Progenitor cell of endocrine pancreas (in vitro differentiated cells): ENCODE results near the gene SPRED2. TPM values are rescaled to one million over a fixed set of nuclear protein-coding genes. Genes with fewer than 3 reads are reported as not detected.

Experiments
- DNase-seq: peaks from one replicate; pipeline ENCODE4 v3.0.0; 2021; ENCODE audit warnings: low spot score; ENCODE audit not compliant: unreplicated experiment
- H3K27ac Mint-ChIP-seq: 2 replicates; pipeline ENCODE4 v1.8.0; 2021; ENCODE audit warnings: mild to moderate bottlenecking, moderate library complexity, mixed read lengths
- H3K27me3 Mint-ChIP-seq: 2 replicates; pipeline ENCODE4 v1.8.0; 2021; ENCODE audit warnings: mixed read lengths
- H3K36me3 Mint-ChIP-seq: 2 replicates; pipeline ENCODE4 v1.8.0; 2022; ENCODE audit warnings: mixed read lengths; ENCODE audit not compliant: insufficient read depth
- H3K4me1 Mint-ChIP-seq: 2 replicates; pipeline ENCODE4 v1.8.0; 2021; ENCODE audit warnings: low read depth, mixed read lengths
- H3K4me3 Mint-ChIP-seq: 2 replicates; pipeline ENCODE4 v1.8.0; 2021; ENCODE audit warnings: low read depth, mild to moderate bottlenecking, moderate library complexity, mixed read lengths
- H3K9me3 Mint-ChIP-seq: 2 replicates; pipeline ENCODE4 v1.8.0; 2021; ENCODE audit warnings: low read depth, mixed read lengths
- CTCF ChIP-seq: fragments of 200-600 bp; sonication (generic); IDR thresholded peaks from one replicate; pipeline ENCODE4 v1.5.0; 2021; ENCODE audit warnings: antibody characterized with exemption, mild to moderate bottlenecking; ENCODE audit not compliant: unreplicated experiment
- total RNA-seq: library from RNA; stranded (reverse); gene quantifications from 2 replicates; pipeline ENCODE4 v1.2.1, GENCODE V29; 2021

The SPRED2 gene
- total RNA-seq, 1 donor from 2014 or later = 38.6 TPM

DNA sequence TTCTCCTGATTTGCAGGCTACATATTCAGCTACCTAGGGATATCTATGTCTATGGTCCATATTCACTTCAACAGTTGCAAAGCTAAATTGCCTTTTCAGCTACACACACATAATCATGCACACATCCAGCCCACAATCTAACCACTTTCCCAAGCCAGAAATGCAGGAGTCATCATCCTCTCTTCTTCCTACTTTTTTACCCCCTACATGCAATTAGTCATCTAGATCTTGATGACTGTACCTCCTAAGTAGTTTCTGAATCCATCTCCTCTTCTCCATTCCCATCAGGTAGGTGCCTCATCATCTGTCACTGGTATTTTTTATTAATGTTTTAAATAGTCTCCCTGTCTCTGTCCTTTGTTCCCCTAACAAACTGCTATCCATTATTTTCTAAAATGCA is 23.7 kb upstream of the SPRED2 start:
- no peak overlapping the region for H3K27ac Mint-ChIP-seq
- DNase-seq = no peak
- peaks cover under 1% of the 10 kb centered on the region for H3K27me3 Mint-ChIP-seq
- no peak overlapping the region for H3K4me3 Mint-ChIP-seq
- H3K4me1 Mint-ChIP-seq = peaks cover 2% of the 10 kb centered on the region
- no peaks in the 10 kb centered on the region for H3K36me3 Mint-ChIP-seq
- no peaks in the 10 kb centered on the region for H3K9me3 Mint-ChIP-seq
- no peak for TF ChIP-seq CTCF

DNA sequence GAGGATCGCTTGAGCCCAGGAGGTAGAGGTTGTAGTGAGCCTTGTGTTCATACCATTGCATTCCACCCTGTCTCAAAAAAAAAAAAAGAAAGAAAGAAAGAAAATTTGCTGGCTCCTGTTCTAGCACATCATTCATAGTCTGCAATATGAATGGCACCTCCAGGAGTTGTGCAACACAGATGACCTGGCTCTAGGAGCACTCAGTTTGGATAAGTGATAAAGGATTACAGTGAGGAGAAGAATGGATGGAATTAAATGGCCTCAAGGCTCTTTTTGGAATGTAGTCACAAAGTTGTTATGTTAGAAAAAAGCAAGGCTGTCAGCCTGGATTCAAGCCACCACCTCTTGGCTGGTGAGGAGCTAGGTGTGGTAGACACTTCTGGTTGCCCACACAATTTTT is 21.5 kb upstream of the SPRED2 start:
- DNase-seq = no peak
- no peaks in the 10 kb centered on the region for H3K36me3 Mint-ChIP-seq
- H3K27ac Mint-ChIP-seq = no peak overlapping the region
- H3K9me3 Mint-ChIP-seq = no peaks in the 10 kb centered on the region
- H3K4me1 Mint-ChIP-seq = no peaks in the 10 kb centered on the region
- no peaks in the 10 kb centered on the region for H3K27me3 Mint-ChIP-seq
- H3K4me3 Mint-ChIP-seq = no peak overlapping the region
- no peak for TF ChIP-seq CTCF

DNA sequence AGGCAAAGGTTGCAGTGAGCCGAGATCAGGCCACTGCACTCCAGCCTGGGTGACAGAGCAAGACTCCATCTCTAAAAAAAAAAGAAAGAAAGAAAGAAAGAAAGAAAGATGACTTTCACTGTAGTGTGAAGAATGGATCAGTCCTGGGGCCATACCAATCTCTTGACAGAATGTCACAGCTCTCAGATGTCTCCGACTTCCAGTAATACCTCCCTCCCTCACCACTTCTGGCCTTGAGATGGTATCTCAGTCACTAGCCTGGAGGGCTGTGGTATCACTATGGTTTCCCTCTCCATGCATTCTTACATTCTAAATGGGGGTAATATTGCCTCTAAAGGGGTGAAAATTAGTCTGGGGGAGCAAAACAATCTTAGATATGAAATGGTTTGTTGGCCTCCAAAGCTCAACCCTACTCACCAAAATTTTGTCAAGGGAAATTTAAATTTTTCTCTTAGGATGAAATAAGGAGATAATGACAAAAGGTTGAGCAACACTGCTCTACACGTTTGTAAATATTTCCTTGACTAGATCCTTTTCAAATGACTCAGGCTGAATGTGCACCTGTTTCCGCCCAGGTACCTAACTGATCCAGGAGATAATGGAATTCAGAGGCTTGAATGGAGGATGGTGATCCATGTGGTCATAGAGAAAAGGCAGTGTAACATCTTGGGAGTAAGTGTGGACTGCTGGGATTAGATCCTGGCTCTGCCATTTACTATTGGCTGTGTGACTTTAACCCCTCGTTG is 19.9 kb upstream of the SPRED2 start:
- Mint-ChIP-seq H3K4me3 (no peak overlapping the region), H3K27ac (no peak overlapping the region), H3K9me3 (peaks cover 6% of the 10 kb centered on the region), H3K36me3 (peaks cover 2% of the 10 kb centered on the region), H3K27me3 (no peaks in the 10 kb centered on the region), H3K4me1 (no peaks in the 10 kb centered on the region)
- TF ChIP-seq CTCF = no peak
- no peak for DNase-seq

- Mint-ChIP-seq H3K4me1 (no peaks in the 10 kb centered on the region), H3K36me3 (peaks cover 2% of the 10 kb centered on the region), H3K9me3 (peaks cover 6% of the 10 kb centered on the region), H3K27ac (no peak overlapping the region), H3K4me3 (no peak overlapping the region), H3K27me3 (no peaks in the 10 kb centered on the region)
- no peak for TF ChIP-seq CTCF
- no peak for DNase-seq
These were observed 18.4 kb upstream of the SPRED2 start for GRCh38 chr2:65450810-65451209.

- Mint-ChIP-seq H3K4me1 (no peaks in the 10 kb centered on the region), H3K27ac (no peak overlapping the region)
- DNase-seq = no peak
These were observed 18.0 kb upstream of the SPRED2 start for GRCh38 chr2:65450393-65450792.

More at GRCh38 chr2:65450393-65450792, 18.0 kb upstream of the SPRED2 start:
- H3K27me3 Mint-ChIP-seq = no peaks in the 10 kb centered on the region
- peaks cover 2% of the 10 kb centered on the region for H3K36me3 Mint-ChIP-seq
- TF ChIP-seq CTCF = no peak
- peaks cover 6% of the 10 kb centered on the region for H3K9me3 Mint-ChIP-seq
- H3K4me3 Mint-ChIP-seq = no peak overlapping the region
